ENCODE measurements around the gene SPSB3. TPM values are rescaled to one million over a fixed set of nuclear protein-coding genes. Genes with fewer than 3 reads are reported as not detected.
A peak's percentile ranks its signal among the peaks of the same experiment; 100 is the strongest.

SPSB3 gene
- total and polyA plus RNA-seq, 2 donors (not counting 1 experiment from before 2014, with no cell fraction given), result 9.6 to 32.7 TPM

GRCh38 chr16:1784977-1785845 is 2.8 kb upstream of the SPSB3 start:
- no peak for DNase-seq (ENCODE audit: low read depth in 2 of 2)
- no peak overlapping the region for H3K4me3 ChIP-seq (replicated peaks in 1 of 4; ENCODE audit: control extremely low read depth in 1 of 4, insufficient read depth in 1 of 4, low read depth in 3 of 4, low read length in 4 of 4)

GRCh38 chr16:1781758-1782407 is 488 bp downstream of the SPSB3 start:
- Histone ChIP-seq H3K4me2 (ENCODE audit: extremely low read depth, insufficient read depth, low read length) (peak overlapping the region; percentile 86), H3K36me3 (ENCODE audit: control insufficient read depth, insufficient read depth, low read length) (peaks cover 16% of the 10 kb centered on the region), H3K27ac (ENCODE audit: insufficient read depth, low read length) (peak overlapping the region; percentile 47), H3K27me3 (ENCODE audit: control insufficient read depth, insufficient read depth, low read length) (no peaks in the 10 kb centered on the region), H2AFZ (ENCODE audit: low read length) (no peak overlapping the region), H3K4me3 (replicated peaks in 1 of 4; ENCODE audit: control extremely low read depth in 1 of 4, insufficient read depth in 1 of 4, low read depth in 3 of 4, low read length in 4 of 4) (peak overlapping the region; percentile 64 to 83 (median 76)), H3K4me1 (ENCODE audit: control insufficient read depth, extremely low read depth, insufficient read depth, low read length) (peaks cover 2% of the 10 kb centered on the region), H3K9ac (ENCODE audit: insufficient read depth, low read length) (peak overlapping the region; percentile 66), H4K20me1 (ENCODE audit: control insufficient read depth, extremely low read depth, insufficient read depth, low read length) (no peaks in the 10 kb centered on the region), H3K9me3 (ENCODE audit: control insufficient read depth, insufficient read depth, low read depth, low read length) (no peaks in the 10 kb centered on the region), H3K79me2 (ENCODE audit: control insufficient read depth, insufficient read depth, low read length) (peaks cover 30% of the 10 kb centered on the region)
- TF ChIP-seq CTCF (conservative IDR thresholded peaks at IDR 0.05 in 1 of 2, IDR thresholded peaks at IDR 0.05 in 1 of 2; ENCODE audit: low read depth in 1 of 2, low read length in 2 of 2), result peak in 1 of 2 donors; percentile 5
- no peak for TF ChIP-seq EZH2 (IDR thresholded peaks at IDR 0.05; ENCODE audit: low read length, missing control alignments)
- peak in 1 of 2 donors; percentile 20 for DNase-seq (ENCODE audit: low read depth in 2 of 2)

More at GRCh38 chr16:1784977-1785845, 2.8 kb upstream of the SPSB3 start:
- no peaks in the 10 kb centered on the region for H3K9me3 ChIP-seq (ENCODE audit: control insufficient read depth, insufficient read depth, low read depth, low read length)
- H2AFZ ChIP-seq (ENCODE audit: low read length), result no peak overlapping the region
- H3K36me3 ChIP-seq (ENCODE audit: control insufficient read depth, insufficient read depth, low read length), result peaks cover 16% of the 10 kb centered on the region
- H4K20me1 ChIP-seq (ENCODE audit: control insufficient read depth, extremely low read depth, insufficient read depth, low read length), result no peaks in the 10 kb centered on the region
- H3K9ac ChIP-seq (ENCODE audit: insufficient read depth, low read length), result no peak overlapping the region
- H3K79me2 ChIP-seq (ENCODE audit: control insufficient read depth, insufficient read depth, low read length), result peaks cover 31% of the 10 kb centered on the region
- no peaks in the 10 kb centered on the region for H3K27me3 ChIP-seq (ENCODE audit: control insufficient read depth, insufficient read depth, low read length)
- peaks cover 2% of the 10 kb centered on the region for H3K4me1 ChIP-seq (ENCODE audit: control insufficient read depth, extremely low read depth, insufficient read depth, low read length)
- H3K4me2 ChIP-seq (ENCODE audit: extremely low read depth, insufficient read depth, low read length), result no peak overlapping the region
- H3K27ac ChIP-seq (ENCODE audit: insufficient read depth, low read length), result no peak overlapping the region
- TF ChIP-seq EZH2 (IDR thresholded peaks at IDR 0.05; ENCODE audit: low read length, missing control alignments) (no peak), CTCF (conservative IDR thresholded peaks at IDR 0.05 in 1 of 2, IDR thresholded peaks at IDR 0.05 in 1 of 2; ENCODE audit: low read depth in 1 of 2, low read length in 2 of 2) (no peak)

GRCh38 chr16:1781254-1781653 is 1.1 kb downstream of the SPSB3 start:
- Histone ChIP-seq H3K4me2 (ENCODE audit: extremely low read depth, insufficient read depth, low read length) (peak overlapping the region; percentile 86), H3K9ac (ENCODE audit: insufficient read depth, low read length) (no peak overlapping the region), H3K4me3 (replicated peaks in 1 of 4; ENCODE audit: control extremely low read depth in 1 of 4, insufficient read depth in 1 of 4, low read depth in 3 of 4, low read length in 4 of 4) (peak overlapping the region; percentile 64 to 83 (median 76)), H2AFZ (ENCODE audit: low read length) (no peak overlapping the region), H3K79me2 (ENCODE audit: control insufficient read depth, insufficient read depth, low read length) (peaks cover 25% of the 10 kb centered on the region), H3K27me3 (ENCODE audit: control insufficient read depth, insufficient read depth, low read length) (no peaks in the 10 kb centered on the region), H3K4me1 (ENCODE audit: control insufficient read depth, extremely low read depth, insufficient read depth, low read length) (peaks cover 2% of the 10 kb centered on the region), H3K9me3 (ENCODE audit: control insufficient read depth, insufficient read depth, low read depth, low read length) (no peaks in the 10 kb centered on the region), H3K36me3 (ENCODE audit: control insufficient read depth, insufficient read depth, low read length) (peaks cover 17% of the 10 kb centered on the region), H4K20me1 (ENCODE audit: control insufficient read depth, extremely low read depth, insufficient read depth, low read length) (no peaks in the 10 kb centered on the region), H3K27ac (ENCODE audit: insufficient read depth, low read length) (no peak overlapping the region)
- TF ChIP-seq CTCF (conservative IDR thresholded peaks at IDR 0.05 in 1 of 2, IDR thresholded peaks at IDR 0.05 in 1 of 2; ENCODE audit: low read depth in 1 of 2, low read length in 2 of 2) (no peak), EZH2 (IDR thresholded peaks at IDR 0.05; ENCODE audit: low read length, missing control alignments) (no peak)
- DNase-seq (ENCODE audit: low read depth in 2 of 2), result no peak

Data from fibroblast of lung (primary cell).